Stimulated activated memory B cell treated with anti-CD40 and anti-IgM and Interleukin-4, amounts not matched to agents 10 μg/mL and 1 μg/mL and 100 μg/mL, for 72 hours (primary cell): ENCODE data around the gene TSPYL1.

Experiments used
- ATAC-seq: fragments of 150-1000 bp; cut with Tn5 transposase; 2 replicates; pipeline ENCODE4 v1.10.0; 2021
- H3K27ac Mint-ChIP-seq: one replicate; pipeline ENCODE4 v1.8.0; 2022; ENCODE audit warnings: mild to moderate bottlenecking, mixed read lengths
- H3K27me3 Mint-ChIP-seq: one replicate; pipeline ENCODE4 v1.8.0; 2022; ENCODE audit warnings: mixed read lengths
- H3K36me3 Mint-ChIP-seq: one replicate; pipeline ENCODE4 v1.8.0; 2022; ENCODE audit warnings: mixed read lengths
- H3K4me1 Mint-ChIP-seq: one replicate; pipeline ENCODE4 v1.8.0; 2022; ENCODE audit warnings: mixed read lengths
- H3K4me3 Mint-ChIP-seq: one replicate; pipeline ENCODE4 v1.8.0; 2022; ENCODE audit warnings: mild to moderate bottlenecking, moderate library complexity, mixed read lengths
- H3K9me3 Mint-ChIP-seq: one replicate; pipeline ENCODE4 v1.8.0; 2022; ENCODE audit warnings: mixed read lengths

TSPYL1 gene

GRCh38 chr6:116280933-116281316 lies 1.2 kb upstream of the TSPYL1 start:
- no peaks in the 10 kb centered on the region for H3K27me3 Mint-ChIP-seq
- no peak for ATAC-seq
- H3K27ac Mint-ChIP-seq, result peak overlapping the region; percentile 96
- peaks cover 50% of the 10 kb centered on the region for H3K4me1 Mint-ChIP-seq
- H3K36me3 Mint-ChIP-seq, result peaks cover 32% of the 10 kb centered on the region
- no peaks in the 10 kb centered on the region for H3K9me3 Mint-ChIP-seq
- peak overlapping the region; percentile 97 for H3K4me3 Mint-ChIP-seq

- Mint-ChIP-seq H3K27ac (peak overlapping the region; percentile 96), H3K4me1 (peaks cover 56% of the 10 kb centered on the region), H3K9me3 (no peaks in the 10 kb centered on the region), H3K4me3 (peak overlapping the region; percentile 97), H3K36me3 (peaks cover 36% of the 10 kb centered on the region), H3K27me3 (no peaks in the 10 kb centered on the region)
- ATAC-seq, result no peak
Observed at GRCh38 chr6:116280161-116280932, 617 bp upstream of the TSPYL1 start.

- Mint-ChIP-seq H3K36me3 (peaks cover 40% of the 10 kb centered on the region), H3K27me3 (no peaks in the 10 kb centered on the region), H3K4me3 (peak overlapping the region; percentile 97), H3K4me1 (peaks cover 62% of the 10 kb centered on the region), H3K27ac (peak overlapping the region; percentile 96), H3K9me3 (no peaks in the 10 kb centered on the region)
- no peak for ATAC-seq
Observed at GRCh38 chr6:116278854-116279231, 887 bp downstream of the TSPYL1 start.

GRCh38 chr6:116278481-116278829 lies 1.3 kb downstream of the TSPYL1 start:
- no peak for ATAC-seq
- no peaks in the 10 kb centered on the region for H3K9me3 Mint-ChIP-seq
- H3K4me1 Mint-ChIP-seq, result peaks cover 62% of the 10 kb centered on the region
- H3K27me3 Mint-ChIP-seq, result no peaks in the 10 kb centered on the region
- H3K36me3 Mint-ChIP-seq, result peaks cover 40% of the 10 kb centered on the region
- H3K27ac Mint-ChIP-seq, result peak overlapping the region; percentile 96
- H3K4me3 Mint-ChIP-seq, result peak overlapping the region; percentile 97

- no peaks in the 10 kb centered on the region for H3K9me3 Mint-ChIP-seq
- peaks cover 62% of the 10 kb centered on the region for H3K4me1 Mint-ChIP-seq
- peaks cover 40% of the 10 kb centered on the region for H3K36me3 Mint-ChIP-seq
- no peaks in the 10 kb centered on the region for H3K27me3 Mint-ChIP-seq
- H3K27ac Mint-ChIP-seq, result peak overlapping the region; percentile 96
- peak overlapping the region; percentile 97 for H3K4me3 Mint-ChIP-seq
- no peak for ATAC-seq
Observed at GRCh38 chr6:116277124-116277523, 2.6 kb downstream of the TSPYL1 start.

- Mint-ChIP-seq H3K9me3 (no peaks in the 10 kb centered on the region), H3K36me3 (peaks cover 23% of the 10 kb centered on the region), H3K27ac (peak overlapping the region; percentile 46), H3K4me1 (peaks cover 35% of the 10 kb centered on the region), H3K4me3 (no peak overlapping the region), H3K27me3 (no peaks in the 10 kb centered on the region)
- no peak for ATAC-seq
Observed at GRCh38 chr6:116271149-116271708, 8.5 kb downstream of the TSPYL1 start.

- no peaks in the 10 kb centered on the region for H3K9me3 Mint-ChIP-seq
- H3K27ac Mint-ChIP-seq, result no peak overlapping the region
- ATAC-seq, result no peak
- H3K4me1 Mint-ChIP-seq, result peaks cover 26% of the 10 kb centered on the region
- no peak overlapping the region for H3K4me3 Mint-ChIP-seq
- H3K36me3 Mint-ChIP-seq, result peaks cover 33% of the 10 kb centered on the region
- H3K27me3 Mint-ChIP-seq, result no peaks in the 10 kb centered on the region
Observed at GRCh38 chr6:116268589-116269293, 11.0 kb downstream of the TSPYL1 start.

GRCh38 chr6:116267836-116268588 lies 11.7 kb downstream of the TSPYL1 start:
- Mint-ChIP-seq H3K27ac (no peak overlapping the region), H3K4me1 (peaks cover 29% of the 10 kb centered on the region), H3K27me3 (no peaks in the 10 kb centered on the region), H3K9me3 (peaks cover 3% of the 10 kb centered on the region), H3K36me3 (peaks cover 40% of the 10 kb centered on the region), H3K4me3 (no peak overlapping the region)
- ATAC-seq, result no peak

GRCh38 chr6:116266803-116267202 lies 12.9 kb downstream of the TSPYL1 start:
- no peak overlapping the region for H3K4me3 Mint-ChIP-seq
- H3K9me3 Mint-ChIP-seq, result peaks cover 10% of the 10 kb centered on the region
- ATAC-seq, result no peak
- peaks cover 53% of the 10 kb centered on the region for H3K36me3 Mint-ChIP-seq
- H3K27ac Mint-ChIP-seq, result no peak overlapping the region
- peaks cover 34% of the 10 kb centered on the region for H3K4me1 Mint-ChIP-seq
- no peaks in the 10 kb centered on the region for H3K27me3 Mint-ChIP-seq

GRCh38 chr6:116265041-116265829 lies 14.5 kb downstream of the TSPYL1 start:
- ATAC-seq, result no peak
- H3K36me3 Mint-ChIP-seq, result peaks cover 60% of the 10 kb centered on the region
- peaks cover 42% of the 10 kb centered on the region for H3K4me1 Mint-ChIP-seq
- H3K9me3 Mint-ChIP-seq, result peaks cover 10% of the 10 kb centered on the region
- H3K4me3 Mint-ChIP-seq, result no peak overlapping the region
- H3K27me3 Mint-ChIP-seq, result no peaks in the 10 kb centered on the region
- H3K27ac Mint-ChIP-seq, result no peak overlapping the region

GRCh38 chr6:116263353-116263752 lies 16.4 kb downstream of the TSPYL1 start:
- no peak overlapping the region for H3K27ac Mint-ChIP-seq
- no peak for ATAC-seq
- peaks cover 74% of the 10 kb centered on the region for H3K36me3 Mint-ChIP-seq

GRCh38 chr6:116258520-116258919 lies 21.2 kb downstream of the TSPYL1 start:
- ATAC-seq, result no peak
- H3K9me3 Mint-ChIP-seq, result peaks cover 10% of the 10 kb centered on the region
- peaks cover 26% of the 10 kb centered on the region for H3K4me1 Mint-ChIP-seq
- peaks cover 45% of the 10 kb centered on the region for H3K36me3 Mint-ChIP-seq
- no peak overlapping the region for H3K4me3 Mint-ChIP-seq
- H3K27ac Mint-ChIP-seq, result no peak overlapping the region
- no peaks in the 10 kb centered on the region for H3K27me3 Mint-ChIP-seq

More at GRCh38 chr6:116263353-116263752, 16.4 kb downstream of the TSPYL1 start:
- peaks cover 39% of the 10 kb centered on the region for H3K4me1 Mint-ChIP-seq
- no peaks in the 10 kb centered on the region for H3K27me3 Mint-ChIP-seq
- peaks cover 10% of the 10 kb centered on the region for H3K9me3 Mint-ChIP-seq
- no peak overlapping the region for H3K4me3 Mint-ChIP-seq

GRCh38 chr6:116256694-116257093 lies 23.0 kb downstream of the TSPYL1 start:
- Mint-ChIP-seq H3K9me3 (no peaks in the 10 kb centered on the region), H3K27ac (no peak overlapping the region), H3K36me3 (peaks cover 27% of the 10 kb centered on the region), H3K4me3 (no peak overlapping the region), H3K27me3 (no peaks in the 10 kb centered on the region), H3K4me1 (peaks cover 9% of the 10 kb centered on the region)
- no peak for ATAC-seq

GRCh38 chr6:116255246-116255800 lies 24.4 kb downstream of the TSPYL1 start:
- no peak for ATAC-seq

More at GRCh38 chr6:116255246-116255800, 24.4 kb downstream of the TSPYL1 start:
- peaks cover 3% of the 10 kb centered on the region for H3K4me1 Mint-ChIP-seq
- peaks cover 16% of the 10 kb centered on the region for H3K36me3 Mint-ChIP-seq
- no peaks in the 10 kb centered on the region for H3K9me3 Mint-ChIP-seq
- no peak overlapping the region for H3K27ac Mint-ChIP-seq
- no peaks in the 10 kb centered on the region for H3K27me3 Mint-ChIP-seq
- H3K4me3 Mint-ChIP-seq, result no peak overlapping the region
